ENCODE measurements around the gene RTN1. TPM values are rescaled to one million over a fixed set of nuclear protein-coding genes. Genes with fewer than 3 reads are reported as not detected.

The RTN1 gene
- total RNA-seq, 2 donors from 2014 or later: 0.84 to 4.7 TPM

DNA sequence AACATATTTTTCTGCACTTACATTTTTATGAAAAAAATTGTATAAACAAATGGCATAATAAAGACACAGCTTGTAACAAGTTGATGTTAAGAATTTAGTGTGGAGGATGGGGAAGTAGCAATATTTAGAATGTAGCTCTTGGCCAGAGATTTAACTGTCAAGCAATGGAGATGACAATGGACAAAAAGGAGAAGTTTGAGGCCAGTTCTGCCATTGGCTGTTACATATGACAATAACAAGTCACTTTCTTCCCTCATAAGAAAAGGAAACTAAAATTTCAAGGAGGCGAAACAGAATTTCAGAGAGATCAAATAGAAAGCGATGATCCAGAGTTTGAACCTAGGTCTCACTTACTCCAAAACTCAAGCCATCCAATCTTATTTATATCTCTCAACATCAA lies 171.1 kb downstream of the RTN1 start:
- H3K4me3 ChIP-seq: no peak overlapping the region
- no peaks in the 10 kb centered on the region for H3K4me1 ChIP-seq
- no peaks in the 10 kb centered on the region for H3K27me3 ChIP-seq
- no peak overlapping the region for H3K27ac ChIP-seq
- DNase-seq: no peak
- intact Hi-C loops (cut with DNase I): no loop called here
- no peaks in the 10 kb centered on the region for H3K9me3 ChIP-seq
- no peak overlapping the region for H3K9ac ChIP-seq (ENCODE audit: low read depth in 2 of 2, low read length in 2 of 2)
- no peaks in the 10 kb centered on the region for H3K36me3 ChIP-seq
- TF ChIP-seq, protein P1, sequence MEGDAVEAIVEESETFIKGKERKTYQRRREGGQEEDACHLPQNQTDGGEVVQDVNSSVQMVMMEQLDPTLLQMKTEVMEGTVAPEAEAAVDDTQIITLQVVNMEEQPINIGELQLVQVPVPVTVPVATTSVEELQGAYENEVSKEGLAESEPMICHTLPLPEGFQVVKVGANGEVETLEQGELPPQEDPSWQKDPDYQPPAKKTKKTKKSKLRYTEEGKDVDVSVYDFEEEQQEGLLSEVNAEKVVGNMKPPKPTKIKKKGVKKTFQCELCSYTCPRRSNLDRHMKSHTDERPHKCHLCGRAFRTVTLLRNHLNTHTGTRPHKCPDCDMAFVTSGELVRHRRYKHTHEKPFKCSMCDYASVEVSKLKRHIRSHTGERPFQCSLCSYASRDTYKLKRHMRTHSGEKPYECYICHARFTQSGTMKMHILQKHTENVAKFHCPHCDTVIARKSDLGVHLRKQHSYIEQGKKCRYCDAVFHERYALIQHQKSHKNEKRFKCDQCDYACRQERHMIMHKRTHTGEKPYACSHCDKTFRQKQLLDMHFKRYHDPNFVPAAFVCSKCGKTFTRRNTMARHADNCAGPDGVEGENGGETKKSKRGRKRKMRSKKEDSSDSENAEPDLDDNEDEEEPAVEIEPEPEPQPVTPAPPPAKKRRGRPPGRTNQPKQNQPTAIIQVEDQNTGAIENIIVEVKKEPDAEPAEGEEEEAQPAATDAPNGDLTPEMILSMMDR (IDR thresholded peaks at IDR 0.05): no peak

DNA sequence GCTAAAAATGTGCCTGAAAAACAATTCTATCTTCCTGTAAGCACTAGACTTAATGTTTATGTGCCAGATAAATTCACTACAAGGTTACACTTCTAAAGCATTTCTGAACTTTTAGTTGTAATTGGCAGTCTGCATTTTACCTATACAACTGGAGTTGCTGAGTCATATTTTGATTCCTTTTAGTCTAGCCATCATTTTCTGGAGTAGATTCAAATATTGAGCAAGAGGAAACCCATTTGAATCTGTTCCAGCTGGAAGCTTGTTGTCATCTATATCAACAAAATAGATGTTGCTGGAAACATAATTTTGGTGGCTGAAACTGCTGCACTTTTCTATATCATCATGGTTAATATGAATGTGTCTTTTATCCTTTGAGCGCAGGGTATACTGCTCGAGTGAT lies 171.8 kb downstream of the RTN1 start:
- H3K36me3 ChIP-seq: no peaks in the 10 kb centered on the region
- no peak overlapping the region for H3K9ac ChIP-seq (ENCODE audit: low read depth in 2 of 2, low read length in 2 of 2)
- TF ChIP-seq, protein P1 (IDR thresholded peaks at IDR 0.05): no peak
- H3K27me3 ChIP-seq: no peaks in the 10 kb centered on the region
- no peaks in the 10 kb centered on the region for H3K4me1 ChIP-seq
- intact Hi-C loops (cut with DNase I): no loop called here
- H3K27ac ChIP-seq: no peak overlapping the region
- DNase-seq: no peak
- H3K4me3 ChIP-seq: no peak overlapping the region
- no peaks in the 10 kb centered on the region for H3K9me3 ChIP-seq

GRCh38 chr14:59695198-59695597 lies 175.4 kb downstream of the RTN1 start:
- TF ChIP-seq, protein P1 (IDR thresholded peaks at IDR 0.05): no peak
- no peak for DNase-seq
- intact Hi-C loops (cut with DNase I): no loop called here

DNA sequence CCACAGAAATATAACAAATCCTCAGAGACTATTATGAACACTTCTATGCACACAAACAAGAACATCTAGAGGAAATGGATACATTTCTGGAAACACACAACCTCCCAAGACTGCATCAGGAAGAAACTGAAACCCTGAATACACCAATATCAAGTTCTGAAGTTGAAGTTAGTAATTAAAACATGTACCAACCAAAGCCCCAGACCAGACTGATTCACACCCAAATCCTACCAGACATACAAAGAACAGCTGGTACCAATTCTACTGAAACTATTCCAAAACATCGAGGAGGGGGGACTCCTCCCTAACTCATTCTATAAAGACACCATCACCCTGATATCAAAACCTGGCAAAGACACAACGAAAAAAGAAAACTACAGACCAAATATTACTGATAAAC lies 179.3 kb downstream of the RTN1 start:
- Histone ChIP-seq H3K27me3 (no peaks in the 10 kb centered on the region), H3K36me3 (no peaks in the 10 kb centered on the region), H3K4me1 (no peaks in the 10 kb centered on the region), H3K27ac (no peak overlapping the region), H3K4me3 (no peak overlapping the region), H3K9ac (ENCODE audit: low read depth in 2 of 2, low read length in 2 of 2) (no peak overlapping the region), H3K9me3 (no peaks in the 10 kb centered on the region)
- TF ChIP-seq, protein P1 (IDR thresholded peaks at IDR 0.05): no peak
- intact Hi-C loops (cut with DNase I): no loop called here
- DNase-seq: no peak

More at GRCh38 chr14:59695198-59695597, 175.4 kb downstream of the RTN1 start:
- H3K4me3 ChIP-seq: no peak overlapping the region
- no peak overlapping the region for H3K9ac ChIP-seq (ENCODE audit: low read depth in 2 of 2, low read length in 2 of 2)
- H3K9me3 ChIP-seq: no peaks in the 10 kb centered on the region
- H3K27ac ChIP-seq: no peak overlapping the region
- H3K36me3 ChIP-seq: no peaks in the 10 kb centered on the region
- H3K4me1 ChIP-seq: no peaks in the 10 kb centered on the region
- no peaks in the 10 kb centered on the region for H3K27me3 ChIP-seq

GRCh38 chr14:59690426-59690825 lies 180.2 kb downstream of the RTN1 start:
- no peak for DNase-seq
- intact Hi-C loops (cut with DNase I): no loop called here
- H3K9ac ChIP-seq (ENCODE audit: low read depth in 2 of 2, low read length in 2 of 2): no peak overlapping the region
- H3K27ac ChIP-seq: no peak overlapping the region
- H3K9me3 ChIP-seq: no peaks in the 10 kb centered on the region
- H3K36me3 ChIP-seq: no peaks in the 10 kb centered on the region
- no peaks in the 10 kb centered on the region for H3K27me3 ChIP-seq
- H3K4me1 ChIP-seq: no peaks in the 10 kb centered on the region
- TF ChIP-seq, protein P1 (IDR thresholded peaks at IDR 0.05): no peak
- H3K4me3 ChIP-seq: no peak overlapping the region
